ENCODE data around the gene PNLIP.

Gene PNLIP

DNA sequence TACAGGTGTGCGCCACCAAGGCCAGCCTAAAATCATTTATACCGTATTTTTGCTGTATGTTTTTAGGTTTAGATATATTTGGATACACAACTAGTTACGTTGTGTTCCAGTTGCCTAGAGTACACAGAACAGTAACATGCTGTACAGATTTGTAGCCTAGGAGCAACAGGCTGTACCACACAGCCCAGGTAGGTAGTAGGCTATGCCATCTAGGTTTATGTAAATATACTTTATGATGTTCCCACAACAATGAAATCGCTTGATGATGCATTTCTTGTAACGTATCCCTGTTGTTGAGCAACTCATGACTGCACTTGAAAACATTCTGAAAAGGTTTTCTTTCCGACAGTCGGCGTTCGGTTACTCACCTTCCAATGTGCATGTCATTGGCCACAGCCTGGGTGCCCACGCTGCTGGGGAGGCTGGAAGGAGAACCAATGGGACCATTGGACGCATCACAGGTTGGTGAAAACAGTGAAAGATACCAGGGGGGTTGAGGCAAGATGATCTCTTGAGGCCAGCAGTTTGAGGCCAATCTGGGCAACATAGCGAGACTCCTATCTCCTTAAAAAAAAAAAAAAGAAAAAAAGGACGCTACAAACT is 7.7 kb downstream of the PNLIP start:
- H3K4me3 ChIP-seq (ENCODE audit: low read length): no peak overlapping the region
- TF ChIP-seq ZNF274 (IDR thresholded peaks at IDR 0.05; ENCODE audit: low read depth, low read length): no peak

DNA sequence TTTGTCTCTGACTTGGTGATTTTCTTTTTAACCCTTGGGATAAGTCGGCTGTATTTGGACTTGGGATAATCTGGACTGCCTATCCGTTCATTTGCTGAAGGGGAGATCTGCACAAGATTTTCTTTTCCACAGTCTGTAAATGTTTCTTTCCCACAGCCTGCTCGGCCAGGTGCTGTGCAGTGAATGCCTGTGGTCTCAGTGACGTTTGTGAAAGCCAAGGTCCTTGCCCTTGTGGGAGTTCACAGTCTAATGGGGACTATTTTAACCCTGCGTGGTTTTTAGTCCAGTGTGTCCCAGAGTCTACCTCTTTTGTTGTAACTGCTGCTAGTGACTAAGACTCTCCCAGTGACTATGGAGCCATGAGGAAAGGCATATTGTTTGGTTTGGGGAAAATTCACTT is 8.9 kb downstream of the PNLIP start:
- TF ChIP-seq ZNF274 (IDR thresholded peaks at IDR 0.05; ENCODE audit: low read depth, low read length): no peak
- H3K4me3 ChIP-seq (ENCODE audit: low read length): no peak overlapping the region

DNA sequence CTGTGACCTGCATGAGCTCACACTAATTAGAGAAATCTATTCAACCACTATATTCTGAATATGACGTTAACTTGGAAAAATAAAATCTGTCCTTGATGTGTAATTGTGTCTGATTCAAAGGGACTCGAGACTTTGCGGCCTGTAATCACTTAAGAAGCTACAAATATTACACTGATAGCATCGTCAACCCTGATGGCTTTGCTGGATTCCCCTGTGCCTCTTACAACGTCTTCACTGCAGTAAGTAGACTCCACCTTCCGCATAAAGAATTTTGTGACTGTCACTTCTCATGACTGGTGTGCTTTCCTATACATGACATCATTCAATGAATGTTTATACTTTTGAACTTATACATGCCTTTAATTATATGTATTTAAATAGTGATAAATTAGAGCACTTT is 10.1 kb downstream of the PNLIP start:
- no peak for TF ChIP-seq ZNF274 (IDR thresholded peaks at IDR 0.05; ENCODE audit: low read depth, low read length)

DNA sequence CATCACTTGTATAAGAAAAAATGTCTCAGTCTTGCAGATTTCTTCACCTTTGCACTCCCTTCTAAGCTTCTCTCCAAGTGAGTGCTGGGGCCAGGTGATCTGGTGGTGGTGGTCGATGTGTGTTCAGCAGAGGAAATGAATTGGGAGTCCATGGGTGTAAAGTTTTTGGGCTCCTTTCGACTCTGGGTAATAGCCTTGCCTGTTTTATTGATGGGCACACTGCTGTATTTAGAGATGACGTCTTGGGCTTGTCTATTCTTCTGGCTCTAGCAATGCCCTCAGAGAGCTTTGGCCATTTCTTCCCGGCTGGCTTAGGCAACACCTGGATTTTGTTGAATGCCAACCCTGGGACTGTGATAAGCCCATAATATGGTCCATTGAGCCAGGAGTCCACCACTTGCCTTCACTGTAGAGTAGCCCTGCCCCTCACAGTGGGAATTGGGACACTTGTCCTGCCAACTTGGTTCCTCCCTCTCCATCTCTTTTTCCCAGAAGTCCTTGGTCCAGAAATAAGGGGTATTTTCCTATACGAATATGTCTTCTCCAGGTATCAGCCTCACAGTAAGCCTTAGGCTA is 11.7 kb downstream of the PNLIP start:
- no peak overlapping the region for H3K4me3 ChIP-seq (ENCODE audit: low read length)
- no peak for TF ChIP-seq ZNF274 (IDR thresholded peaks at IDR 0.05; ENCODE audit: low read depth, low read length)

More for the DNA sequence above, 10.1 kb downstream of the PNLIP start:
- H3K4me3 ChIP-seq (ENCODE audit: low read length): no peak overlapping the region

DNA sequence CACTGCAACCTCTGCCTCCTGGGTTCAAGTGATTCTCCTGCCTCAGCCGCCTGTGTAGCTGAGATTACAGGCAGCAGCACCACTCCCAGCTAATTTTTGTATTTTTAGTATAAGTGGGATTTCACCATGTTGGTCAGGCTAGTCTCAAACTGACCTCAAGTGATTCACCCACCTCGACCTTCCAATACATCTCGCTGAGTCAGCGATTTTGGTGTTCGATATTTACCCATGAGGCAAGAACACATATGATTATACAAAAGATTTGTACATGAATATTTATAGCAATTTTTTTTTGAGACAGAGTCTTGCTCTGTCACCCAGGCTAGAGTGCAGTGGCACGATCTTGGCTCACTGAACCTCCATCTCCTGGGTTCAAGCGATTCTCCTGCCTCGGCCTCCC is 19.8 kb downstream of the PNLIP start:
- H3K4me3 ChIP-seq (ENCODE audit: low read length): no peak overlapping the region
- TF ChIP-seq ZNF274 (IDR thresholded peaks at IDR 0.05; ENCODE audit: low read depth, low read length): no peak

DNA sequence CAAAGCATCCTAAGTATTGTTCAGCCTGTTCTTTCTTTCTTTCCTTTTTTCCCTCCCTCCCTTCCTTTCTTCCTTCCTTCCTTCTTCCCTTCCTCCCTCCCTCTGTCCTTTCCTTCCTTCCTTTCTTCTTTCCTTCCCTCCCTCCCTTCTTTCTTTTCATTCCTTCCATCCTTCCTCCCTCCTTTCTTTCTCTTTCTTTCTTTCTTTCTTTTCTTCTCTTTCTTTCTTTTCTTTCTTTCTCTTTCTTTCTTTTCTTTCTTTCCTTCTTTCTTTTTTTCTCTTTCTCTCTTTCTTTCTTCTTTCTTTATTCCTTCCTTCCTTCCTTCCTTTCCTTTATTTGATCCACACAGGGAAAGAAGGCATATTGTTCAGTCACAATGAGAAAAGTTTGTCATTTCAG is 21.2 kb downstream of the PNLIP start:
- no peak overlapping the region for H3K4me3 ChIP-seq (ENCODE audit: low read length)
- no peak for TF ChIP-seq ZNF274 (IDR thresholded peaks at IDR 0.05; ENCODE audit: low read depth, low read length)

DNA sequence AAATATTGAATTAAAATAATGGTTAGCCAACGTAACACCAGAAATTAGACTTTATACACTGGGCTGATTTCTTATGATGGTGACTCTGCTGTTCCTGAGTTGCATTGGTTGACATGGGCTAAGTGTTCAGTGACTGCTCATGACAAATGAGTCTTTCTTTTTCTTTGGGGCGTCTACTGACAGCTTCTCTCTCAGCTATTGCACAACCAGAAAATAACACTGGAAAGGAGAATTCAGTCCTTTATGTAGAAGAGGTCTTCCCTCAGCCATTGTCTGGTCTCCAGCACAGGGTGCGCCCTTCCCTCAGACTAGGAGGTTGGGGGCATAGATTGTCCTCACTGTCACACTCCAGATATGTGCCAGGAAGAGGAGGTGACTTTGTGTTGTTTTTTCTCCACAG is 21.6 kb downstream of the PNLIP start:
- H3K4me3 ChIP-seq (ENCODE audit: low read length): no peak overlapping the region
- no peak for TF ChIP-seq ZNF274 (IDR thresholded peaks at IDR 0.05; ENCODE audit: low read depth, low read length)

DNA sequence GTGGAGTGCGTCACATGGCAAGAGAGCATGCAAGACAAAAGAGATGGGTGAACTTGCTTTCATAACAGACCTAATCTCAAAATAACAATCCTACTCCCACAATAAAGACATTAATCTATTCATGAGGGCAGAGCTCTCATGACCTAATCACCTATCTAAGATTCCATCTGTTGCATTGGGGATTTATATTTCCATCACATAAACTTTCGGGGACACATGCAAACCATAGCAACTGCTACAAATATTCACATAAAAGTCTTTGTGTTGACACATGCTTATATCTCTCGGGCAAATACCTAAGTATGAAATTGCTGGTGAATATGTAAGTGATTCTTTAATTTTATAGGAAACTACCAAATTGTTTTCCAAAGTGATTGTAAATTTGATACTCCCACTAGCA is 29.1 kb downstream of the PNLIP start:
- no peak overlapping the region for H3K4me3 ChIP-seq (ENCODE audit: low read length)
- TF ChIP-seq ZNF274 (IDR thresholded peaks at IDR 0.05; ENCODE audit: low read depth, low read length): no peak

DNA sequence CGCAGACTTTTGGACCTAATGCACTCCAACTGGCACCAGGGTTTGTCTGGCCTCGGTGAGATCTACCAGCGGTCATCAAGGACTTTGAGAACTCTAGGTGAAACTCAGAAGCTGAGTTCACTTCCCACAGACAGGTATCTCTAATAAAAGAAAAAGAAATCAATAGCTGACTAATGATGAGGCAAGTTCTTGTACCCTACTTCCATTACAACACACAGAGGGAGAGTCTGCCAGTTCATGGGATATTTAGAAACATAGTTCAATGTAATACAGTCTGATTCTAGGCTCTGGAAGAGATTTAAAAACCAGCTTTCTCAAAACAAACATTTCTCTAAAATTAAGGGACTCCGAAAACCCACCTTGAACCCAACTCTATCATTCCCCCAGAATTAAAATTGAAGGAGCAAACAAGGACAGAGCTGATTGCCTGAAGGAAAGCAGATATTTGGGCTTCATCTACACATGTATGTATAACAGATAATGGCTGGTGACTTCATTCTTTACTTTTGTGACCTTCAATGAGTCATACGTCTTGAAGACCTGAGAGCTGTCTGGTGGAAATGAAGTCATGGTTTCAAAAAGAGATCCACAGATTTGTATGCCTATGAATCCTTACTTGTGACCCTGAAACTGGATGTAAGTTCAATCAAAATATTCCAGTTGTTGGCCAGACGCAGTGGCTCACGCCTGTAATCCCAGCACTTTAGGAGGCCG is 42.3 kb downstream of the PNLIP start:
- no peak overlapping the region for H3K4me3 ChIP-seq (ENCODE audit: low read length)
- TF ChIP-seq ZNF274 (IDR thresholded peaks at IDR 0.05; ENCODE audit: low read depth, low read length): no peak

DNA sequence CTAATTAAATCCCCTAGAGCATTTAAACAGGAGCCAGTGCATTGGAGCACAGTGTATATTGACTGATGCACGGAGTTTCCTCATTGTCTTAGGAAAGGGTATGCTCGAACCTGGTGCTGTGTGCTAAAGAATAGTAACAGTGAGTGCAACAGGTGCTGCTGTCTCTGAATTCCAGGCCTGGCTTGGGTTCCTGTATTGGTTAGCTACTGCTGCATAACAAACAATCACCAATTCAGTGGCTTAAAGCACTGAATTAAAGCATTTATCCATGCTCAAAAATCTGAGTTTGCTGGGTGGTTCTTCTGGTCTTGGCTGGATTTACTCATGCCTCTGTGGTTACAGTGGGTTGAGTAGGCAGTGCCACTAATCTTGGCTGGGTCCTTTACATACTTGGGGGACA is 43.3 kb downstream of the PNLIP start:
- no peak for TF ChIP-seq ZNF274 (IDR thresholded peaks at IDR 0.05; ENCODE audit: low read depth, low read length)
- no peak overlapping the region for H3K4me3 ChIP-seq (ENCODE audit: low read length)

DNA sequence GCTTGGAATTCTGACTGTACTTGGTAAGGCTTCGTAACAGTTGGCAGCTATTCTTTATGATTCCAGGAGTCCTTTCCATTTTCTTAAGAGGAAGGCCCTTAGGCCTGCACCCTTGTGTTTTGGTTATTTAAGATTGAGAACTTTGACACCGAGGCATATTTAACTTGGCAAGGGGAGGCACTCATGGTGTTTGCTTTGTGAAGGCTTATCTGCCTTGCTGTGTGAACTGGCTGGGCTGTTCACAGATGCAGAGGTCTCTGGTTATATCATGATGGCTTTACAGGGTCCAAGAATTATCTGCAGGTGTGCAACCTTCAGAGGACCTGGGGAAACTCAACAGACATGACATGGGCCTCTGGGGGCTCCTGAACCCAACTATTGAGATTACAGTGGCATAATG is 44.2 kb downstream of the PNLIP start:
- no peak for TF ChIP-seq ZNF274 (IDR thresholded peaks at IDR 0.05; ENCODE audit: low read depth, low read length)
- H3K4me3 ChIP-seq (ENCODE audit: low read length): no peak overlapping the region

DNA sequence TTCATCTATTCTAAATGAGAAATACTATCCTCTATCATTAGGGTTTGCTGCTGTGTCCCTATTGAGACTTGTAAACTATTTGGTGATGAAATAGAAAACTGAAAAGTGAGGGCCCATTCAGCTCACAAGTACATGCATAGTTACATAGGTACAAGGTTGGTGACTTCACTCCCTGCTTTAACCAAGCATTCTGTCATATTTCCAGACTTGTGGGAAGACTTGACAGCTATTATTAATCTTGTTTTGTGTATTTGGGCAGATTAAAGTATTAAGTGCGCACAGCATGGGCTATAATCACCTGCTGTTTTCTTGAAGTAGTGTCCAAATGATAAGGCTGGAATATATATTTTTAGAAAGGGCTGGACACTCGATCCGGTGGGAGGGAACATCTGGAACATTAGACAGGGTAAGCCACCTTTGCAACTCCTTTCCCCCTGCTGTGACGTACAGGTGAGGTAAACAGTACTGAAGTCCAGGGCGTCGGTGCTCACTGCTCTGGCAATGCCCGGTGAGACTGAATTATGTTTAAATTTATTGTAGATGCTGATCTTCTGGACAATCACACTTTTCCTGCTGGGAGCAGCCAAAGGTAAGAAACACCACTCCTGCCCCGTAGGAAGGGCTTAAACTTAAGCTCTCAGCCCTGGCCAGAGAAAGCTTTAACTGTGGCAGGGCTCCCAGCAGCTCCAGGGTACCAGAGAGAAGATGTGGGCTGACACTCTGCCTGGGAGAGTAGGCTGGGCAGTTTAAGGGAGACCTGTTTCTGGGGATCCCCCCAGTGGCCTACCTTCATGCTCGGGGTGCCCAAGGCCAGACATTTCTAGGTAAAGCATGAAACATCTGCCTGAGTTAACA is 45.1 kb downstream of the PNLIP start, which contains the start of gene PNLIPRP1:
PNLIPRP1 (plus strand) TSS at position 370 of the 855 bp plus-strand sequence; CDS start at position 541, 171 bp downstream.
- no peak for TF ChIP-seq ZNF274 (IDR thresholded peaks at IDR 0.05; ENCODE audit: low read depth, low read length)
- no peak within 1 kb of the TSS for H3K4me3 ChIP-seq (ENCODE audit: low read length)

DNA sequence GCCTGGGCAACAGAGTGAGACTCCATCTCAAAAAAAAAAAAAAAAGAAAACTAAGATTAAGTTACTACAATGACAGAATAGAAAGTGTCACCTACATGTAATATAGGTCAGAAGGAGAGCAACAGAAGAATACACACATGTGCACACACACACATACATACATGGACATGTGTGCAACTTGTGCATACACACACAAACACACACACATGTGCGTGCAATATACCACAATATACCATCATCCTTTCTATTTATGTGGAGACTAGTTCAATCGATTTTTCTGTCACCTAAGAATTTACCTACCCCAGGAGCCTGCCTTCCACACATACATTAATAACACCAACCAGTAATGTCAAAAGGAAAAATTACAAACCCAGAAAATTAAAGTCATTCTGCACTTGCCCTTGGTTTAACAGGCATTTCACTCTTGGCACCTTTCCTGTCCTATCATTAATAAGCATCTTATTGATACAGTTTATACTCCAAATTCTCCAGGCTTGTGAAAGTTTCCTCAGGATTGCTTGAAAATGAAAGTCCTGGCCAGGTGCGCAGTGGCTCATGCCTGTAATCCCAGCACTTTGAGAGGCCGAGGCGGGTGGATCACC is 47.5 kb downstream of the PNLIP start:
- H3K4me3 ChIP-seq (ENCODE audit: low read length): no peak overlapping the region
- no peak for TF ChIP-seq ZNF274 (IDR thresholded peaks at IDR 0.05; ENCODE audit: low read depth, low read length)

DNA sequence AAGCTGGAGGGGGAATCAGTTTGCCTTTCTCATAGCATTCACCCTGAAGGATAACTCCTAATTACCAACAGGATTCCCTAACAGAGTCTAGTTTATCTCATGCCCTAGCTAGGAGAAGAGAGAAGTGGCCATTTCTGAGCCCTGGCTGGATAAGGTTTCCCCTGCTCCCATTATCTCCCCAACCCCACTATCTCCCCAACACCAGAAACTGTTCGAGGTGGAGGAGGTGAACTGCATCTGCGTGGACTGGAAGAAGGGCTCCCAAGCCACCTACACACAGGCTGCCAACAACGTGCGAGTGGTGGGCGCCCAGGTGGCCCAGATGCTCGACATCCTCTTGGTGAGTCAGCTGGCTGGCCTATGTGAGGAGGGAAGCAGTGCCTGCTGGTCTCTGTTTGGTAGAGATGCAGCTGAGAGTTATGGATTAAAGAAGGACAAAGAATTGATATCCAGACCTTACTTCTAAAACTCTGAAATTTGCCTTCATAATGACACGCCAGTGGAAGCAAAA is 48.8 kb downstream of the PNLIP start:
- no peak for TF ChIP-seq ZNF274 (IDR thresholded peaks at IDR 0.05; ENCODE audit: low read depth, low read length)
- H3K4me3 ChIP-seq (ENCODE audit: low read length): no peak overlapping the region
